Measurements from ENCODE around the gene ANO2.

The ANO2 gene

GRCh38 chr12:5787828-5788227 lies 157.2 kb downstream of the ANO2 start:
- no peak overlapping the region for H3K4me3 ChIP-seq (ENCODE audit: low read length)
- no peak for TF ChIP-seq CTCF (conservative IDR thresholded peaks at IDR 0.05; ENCODE audit: low read length)
- DNase-seq (ENCODE audit: low read depth), result no peak

GRCh38 chr12:5785601-5786000 lies 159.5 kb downstream of the ANO2 start:
- H3K4me3 ChIP-seq (ENCODE audit: low read length), result no peak overlapping the region

GRCh38 chr12:5784462-5785130 lies 160.5 kb downstream of the ANO2 start:
- DNase-seq (ENCODE audit: low read depth), result no peak
- no peak overlapping the region for H3K4me3 ChIP-seq (ENCODE audit: low read length)
- no peak for TF ChIP-seq CTCF (conservative IDR thresholded peaks at IDR 0.05; ENCODE audit: low read length)

More at GRCh38 chr12:5785601-5786000, 159.5 kb downstream of the ANO2 start:
- no peak for DNase-seq (ENCODE audit: low read depth)
- TF ChIP-seq CTCF (conservative IDR thresholded peaks at IDR 0.05; ENCODE audit: low read length), result no peak

GRCh38 chr12:5783289-5783920 lies 161.7 kb downstream of the ANO2 start:
- DNase-seq (ENCODE audit: low read depth), result no peak
- no peak overlapping the region for H3K4me3 ChIP-seq (ENCODE audit: low read length)
- no peak for TF ChIP-seq CTCF (conservative IDR thresholded peaks at IDR 0.05; ENCODE audit: low read length)

- H3K4me3 ChIP-seq (ENCODE audit: low read length), result no peak overlapping the region
- TF ChIP-seq CTCF (conservative IDR thresholded peaks at IDR 0.05; ENCODE audit: low read length), result no peak
- no peak for DNase-seq (ENCODE audit: low read depth)
Measured at GRCh38 chr12:5780536-5780935, 164.5 kb downstream of the ANO2 start.

GRCh38 chr12:5779401-5779800 lies 165.7 kb downstream of the ANO2 start:
- H3K4me3 ChIP-seq (ENCODE audit: low read length), result no peak overlapping the region
- DNase-seq (ENCODE audit: low read depth), result no peak
- TF ChIP-seq CTCF (conservative IDR thresholded peaks at IDR 0.05; ENCODE audit: low read length), result no peak

- no peak overlapping the region for H3K4me3 ChIP-seq (ENCODE audit: low read length)
- DNase-seq (ENCODE audit: low read depth), result no peak
- no peak for TF ChIP-seq CTCF (conservative IDR thresholded peaks at IDR 0.05; ENCODE audit: low read length)
Measured at GRCh38 chr12:5778821-5779220, 166.2 kb downstream of the ANO2 start.
